Measurements from ENCODE around the gene GRM7.

Gene GRM7

DNA sequence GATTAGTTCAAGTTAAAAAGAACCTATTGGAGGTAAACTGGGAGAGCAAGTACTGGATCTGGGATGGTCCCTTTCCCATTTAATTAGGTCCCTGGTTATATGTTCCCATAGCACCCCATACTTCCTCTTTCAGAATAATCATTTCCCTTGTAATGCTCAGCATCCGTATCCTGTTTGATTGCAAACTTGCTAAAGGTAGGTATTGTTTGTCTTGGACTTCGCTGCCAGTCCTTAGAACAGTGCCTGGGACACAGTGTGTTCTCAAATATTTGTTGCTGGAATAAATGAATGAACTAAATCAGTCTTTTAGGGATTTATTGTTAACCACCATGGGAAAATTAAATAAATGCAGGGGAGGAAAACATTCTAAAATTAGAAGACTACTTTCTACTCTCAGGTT lies 299.8 kb downstream of the GRM7 start:
- no peak for DNase-seq (ENCODE audit: low read depth)
- no peak overlapping the region for H3K4me3 ChIP-seq (ENCODE audit: low read depth, low read length)
- TF ChIP-seq, protein P1, sequence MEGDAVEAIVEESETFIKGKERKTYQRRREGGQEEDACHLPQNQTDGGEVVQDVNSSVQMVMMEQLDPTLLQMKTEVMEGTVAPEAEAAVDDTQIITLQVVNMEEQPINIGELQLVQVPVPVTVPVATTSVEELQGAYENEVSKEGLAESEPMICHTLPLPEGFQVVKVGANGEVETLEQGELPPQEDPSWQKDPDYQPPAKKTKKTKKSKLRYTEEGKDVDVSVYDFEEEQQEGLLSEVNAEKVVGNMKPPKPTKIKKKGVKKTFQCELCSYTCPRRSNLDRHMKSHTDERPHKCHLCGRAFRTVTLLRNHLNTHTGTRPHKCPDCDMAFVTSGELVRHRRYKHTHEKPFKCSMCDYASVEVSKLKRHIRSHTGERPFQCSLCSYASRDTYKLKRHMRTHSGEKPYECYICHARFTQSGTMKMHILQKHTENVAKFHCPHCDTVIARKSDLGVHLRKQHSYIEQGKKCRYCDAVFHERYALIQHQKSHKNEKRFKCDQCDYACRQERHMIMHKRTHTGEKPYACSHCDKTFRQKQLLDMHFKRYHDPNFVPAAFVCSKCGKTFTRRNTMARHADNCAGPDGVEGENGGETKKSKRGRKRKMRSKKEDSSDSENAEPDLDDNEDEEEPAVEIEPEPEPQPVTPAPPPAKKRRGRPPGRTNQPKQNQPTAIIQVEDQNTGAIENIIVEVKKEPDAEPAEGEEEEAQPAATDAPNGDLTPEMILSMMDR (conservative IDR thresholded peaks at IDR 0.05; ENCODE audit: low read depth, low read length) = no peak

DNA sequence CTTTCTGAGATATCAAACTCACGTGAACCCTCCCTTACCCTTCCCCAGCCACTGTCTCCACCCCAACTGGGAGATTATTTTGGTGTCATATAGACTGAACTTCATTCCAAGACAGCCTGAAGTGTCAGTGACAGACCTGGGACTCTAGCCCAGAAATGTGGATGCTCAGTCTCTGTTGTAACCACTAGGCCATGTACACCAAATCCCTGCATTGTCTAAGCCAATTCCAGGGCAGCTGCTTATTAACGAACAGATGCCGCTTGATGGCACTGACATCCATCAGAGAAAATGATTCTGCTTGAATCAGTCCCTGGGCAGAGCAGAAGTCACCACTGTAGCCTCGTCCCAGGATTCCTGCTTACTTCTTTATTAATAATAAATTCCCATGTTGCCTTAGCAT lies 305.5 kb downstream of the GRM7 start:
- TF ChIP-seq, protein P1 (conservative IDR thresholded peaks at IDR 0.05; ENCODE audit: low read depth, low read length) = no peak
- DNase-seq (ENCODE audit: low read depth) = no peak

DNA sequence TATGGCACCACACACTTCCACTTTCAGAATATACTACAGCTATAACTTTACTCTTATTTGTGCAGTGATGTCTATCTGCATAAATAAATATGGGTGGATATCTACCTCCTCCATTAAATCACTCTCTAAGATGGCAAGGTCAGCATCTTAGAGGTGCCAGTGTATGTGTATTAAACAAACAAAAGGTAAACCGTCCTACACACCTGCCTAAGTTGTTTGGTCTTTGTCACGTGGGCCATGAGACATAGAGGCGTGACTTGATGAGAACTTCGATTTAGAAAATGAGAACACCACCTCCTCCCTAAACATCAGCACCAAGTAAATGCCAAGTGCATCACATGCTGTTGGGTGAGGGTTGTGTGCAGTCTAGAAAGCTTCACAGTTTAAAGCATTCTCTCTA lies 310.6 kb downstream of the GRM7 start:
- no peak for DNase-seq (ENCODE audit: low read depth)
- H3K4me3 ChIP-seq (ENCODE audit: low read depth, low read length) = no peak overlapping the region
- TF ChIP-seq, protein P1 (conservative IDR thresholded peaks at IDR 0.05; ENCODE audit: low read depth, low read length) = no peak

More for the DNA sequence above, 305.5 kb downstream of the GRM7 start:
- no peak overlapping the region for H3K4me3 ChIP-seq (ENCODE audit: low read depth, low read length)

DNA sequence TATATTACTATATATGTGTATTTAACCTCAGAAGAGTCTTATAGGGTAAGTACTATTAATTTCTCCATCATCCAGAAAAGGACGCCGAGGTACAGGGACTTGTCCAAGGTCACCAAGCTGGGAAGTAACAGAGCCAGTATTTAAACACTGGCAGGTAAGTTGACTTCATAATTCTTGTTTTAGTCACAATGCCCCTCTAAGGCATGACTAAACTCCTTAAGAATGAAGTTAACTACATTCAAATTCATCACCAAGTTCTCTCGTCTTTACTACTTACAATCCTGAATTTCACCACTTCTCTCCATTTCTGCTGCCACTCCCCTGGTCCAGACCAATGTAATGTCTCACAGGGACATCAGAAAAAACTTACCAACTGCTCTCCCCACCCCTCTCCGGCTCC lies 312.1 kb downstream of the GRM7 start:
- TF ChIP-seq, protein P1 (conservative IDR thresholded peaks at IDR 0.05; ENCODE audit: low read depth, low read length) = no peak
- H3K4me3 ChIP-seq (ENCODE audit: low read depth, low read length) = no peak overlapping the region
- no peak for DNase-seq (ENCODE audit: low read depth)

DNA sequence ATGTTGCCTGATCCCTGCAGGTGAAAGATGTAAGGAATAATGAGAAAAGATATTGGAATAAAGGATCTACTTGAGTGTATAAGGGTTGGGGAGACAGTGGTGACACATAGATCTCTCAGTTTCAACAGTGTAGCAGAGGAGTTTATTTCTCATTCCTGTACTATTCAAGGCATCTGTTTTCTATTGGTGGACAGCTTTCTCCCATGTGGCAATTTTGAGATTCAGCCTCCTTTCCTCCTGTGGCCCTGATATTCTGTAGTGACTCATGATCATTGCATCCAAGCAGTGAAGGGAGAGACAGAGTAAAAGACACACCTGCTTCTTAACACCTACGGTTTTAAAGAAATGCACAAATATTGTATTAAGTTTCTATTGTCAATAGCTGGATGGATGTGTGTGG lies 327.6 kb downstream of the GRM7 start:
- TF ChIP-seq, protein P1 (conservative IDR thresholded peaks at IDR 0.05; ENCODE audit: low read depth, low read length) = no peak
- DNase-seq (ENCODE audit: low read depth) = peak; percentile 1
- H3K4me3 ChIP-seq (ENCODE audit: low read depth, low read length) = no peak overlapping the region

DNA sequence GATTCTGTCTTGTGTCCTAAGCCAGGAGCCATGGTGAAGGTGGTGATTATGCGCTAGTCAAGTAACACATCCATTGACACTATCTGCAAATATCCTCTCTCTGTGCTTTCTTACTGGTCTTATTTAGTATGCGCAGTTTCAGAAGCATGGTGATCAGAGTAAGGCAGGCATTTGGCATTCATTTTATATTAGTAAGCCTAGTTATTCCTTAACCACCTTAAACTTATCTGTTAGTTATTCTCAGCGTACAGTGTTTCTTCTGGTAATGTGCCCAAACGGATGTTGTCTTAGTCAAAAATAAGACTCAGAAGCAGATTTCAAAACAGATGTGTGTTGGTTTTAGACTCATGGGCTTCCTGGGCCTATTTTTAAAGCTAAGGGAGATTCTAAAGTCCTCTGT lies 329.2 kb downstream of the GRM7 start:
- TF ChIP-seq, protein P1 (conservative IDR thresholded peaks at IDR 0.05; ENCODE audit: low read depth, low read length) = no peak
- no peak overlapping the region for H3K4me3 ChIP-seq (ENCODE audit: low read depth, low read length)
- peak; percentile 5 for DNase-seq (ENCODE audit: low read depth)

DNA sequence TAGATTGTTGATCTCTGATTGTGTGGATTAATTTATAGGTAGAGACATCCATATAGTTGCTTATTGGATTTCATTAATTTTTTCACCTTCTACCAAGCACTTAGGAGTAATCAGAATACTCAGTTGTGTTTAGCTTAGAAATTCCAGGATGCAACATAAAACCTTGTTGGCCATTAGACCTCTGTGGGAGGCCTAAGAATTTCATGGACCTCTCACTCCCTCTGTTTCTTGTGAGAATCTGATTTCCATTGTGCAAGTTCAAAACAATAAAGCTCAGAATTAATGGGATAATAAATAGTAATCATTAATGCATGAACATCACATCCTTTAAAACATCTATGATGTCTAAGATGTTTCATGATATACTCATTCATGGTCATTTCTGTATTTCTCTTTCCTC lies 332.4 kb downstream of the GRM7 start:
- TF ChIP-seq, protein P1 (conservative IDR thresholded peaks at IDR 0.05; ENCODE audit: low read depth, low read length) = no peak
- DNase-seq (ENCODE audit: low read depth) = no peak
- no peak overlapping the region for H3K4me3 ChIP-seq (ENCODE audit: low read depth, low read length)

All from choroid plexus epithelial cell (primary cell).